HG03045 (cell line): ENCODE data around the gene NLRP5.
"Not testable (repeated sequence)": the region's sequence is repeated elsewhere in the genome, so short reads cannot be mapped to it uniquely, and the experiment has no call there.

Experiments used
- ATAC-seq: cut with Tn5 transposase; IDR thresholded peaks from one replicate; pipeline ENCODE4 v1.9.1; 2021; ENCODE audit warnings: mild to moderate bottlenecking, moderate library complexity; ENCODE audit not compliant: unreplicated experiment

NLRP5 gene

DNA sequence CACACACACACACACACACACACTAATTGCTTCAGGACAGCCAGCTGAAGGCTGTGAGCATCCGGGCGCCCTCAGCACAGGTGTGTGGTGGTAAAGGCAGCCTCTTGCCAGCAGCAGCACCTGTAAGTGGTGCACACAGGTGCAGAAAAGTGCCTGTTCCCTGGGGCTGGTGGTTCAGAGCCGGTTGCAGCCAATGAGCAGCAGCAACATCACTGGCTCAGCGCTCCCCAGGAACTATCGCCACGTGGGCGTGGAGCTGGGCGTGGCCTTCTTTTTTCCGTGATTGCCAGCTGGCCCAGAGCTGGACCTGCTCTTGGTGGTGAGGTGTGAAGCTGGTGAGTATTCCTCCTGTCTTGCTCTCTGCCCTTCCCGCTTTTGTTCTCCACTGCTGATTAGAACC, at the start of gene NLRP5:
Gene NLRP5 (plus strand): TSS at position 289 of the 400 bp plus-strand sequence.
- ATAC-seq = no peak

GRCh38 chr19:55939206-55939605, 47.4 kb upstream of the NLRP5 start:
- no peak for ATAC-seq

- no peak for ATAC-seq
These were observed 46.3 kb upstream of the NLRP5 start for GRCh38 chr19:55940306-55940705.

DNA sequence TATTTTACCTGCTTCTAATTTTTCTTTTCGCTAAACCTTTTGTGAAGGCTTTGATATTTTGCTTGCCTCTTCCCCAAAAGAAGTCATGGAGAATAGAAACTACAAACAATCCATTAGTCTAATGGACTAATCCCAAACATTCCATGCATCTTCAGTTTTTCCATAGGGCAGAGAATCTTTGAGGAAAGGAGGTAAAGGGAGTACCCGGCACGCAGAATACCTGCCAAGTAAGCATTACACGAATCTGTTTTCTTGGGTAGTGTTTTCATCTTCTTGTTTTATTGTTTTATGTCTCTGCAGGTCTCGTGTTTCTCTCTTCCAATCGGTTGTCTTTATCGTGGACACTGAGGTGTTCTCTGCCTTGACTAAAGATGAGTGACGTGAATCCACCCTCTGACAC, 39.0 kb upstream of the NLRP5 start, which contains the start of gene NLRP8:
Gene NLRP8 (plus strand): TSS at position 301 of the 400 bp plus-strand sequence.
- no peak for ATAC-seq

DNA sequence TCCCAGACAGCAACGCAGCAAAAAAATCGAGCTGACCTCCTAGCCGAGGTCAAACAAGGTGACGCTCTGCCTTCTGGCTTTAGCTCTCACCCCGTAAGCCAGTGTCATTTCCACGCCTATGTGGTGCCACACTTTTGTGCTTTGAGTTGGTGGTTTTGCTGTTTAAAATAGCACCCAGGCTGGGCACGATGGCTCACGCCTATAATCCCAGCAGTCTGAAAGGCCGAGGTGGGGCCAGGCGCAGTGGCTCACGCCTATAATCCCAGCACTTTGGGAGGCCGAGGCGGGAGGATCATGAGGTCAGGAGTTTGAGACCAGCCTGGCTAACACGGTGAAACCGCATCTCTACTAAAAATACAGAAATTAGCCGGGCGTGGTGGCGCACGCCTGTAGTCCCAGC, 36.0 kb upstream of the NLRP5 start:
- not testable (repeated sequence) for ATAC-seq

DNA sequence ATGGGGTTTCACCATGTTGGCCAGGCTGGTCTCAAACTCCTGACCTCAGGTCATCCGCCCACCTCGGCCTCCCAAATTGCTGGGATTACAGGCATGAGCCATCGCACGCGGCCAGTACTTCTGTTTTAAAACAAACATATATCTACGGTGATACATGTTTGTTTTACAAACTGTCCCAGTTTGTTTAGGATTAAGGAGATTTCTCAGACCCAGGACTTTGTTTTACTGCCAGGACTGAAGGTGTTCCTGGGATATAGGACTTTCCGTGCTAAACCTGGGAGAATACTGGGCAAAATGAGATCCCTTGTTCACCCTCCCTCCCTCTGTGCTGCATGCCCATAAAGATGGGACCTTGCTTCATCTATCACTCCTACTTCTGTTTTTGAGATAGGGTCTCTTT, 30.1 kb upstream of the NLRP5 start:
- ATAC-seq = no peak

DNA sequence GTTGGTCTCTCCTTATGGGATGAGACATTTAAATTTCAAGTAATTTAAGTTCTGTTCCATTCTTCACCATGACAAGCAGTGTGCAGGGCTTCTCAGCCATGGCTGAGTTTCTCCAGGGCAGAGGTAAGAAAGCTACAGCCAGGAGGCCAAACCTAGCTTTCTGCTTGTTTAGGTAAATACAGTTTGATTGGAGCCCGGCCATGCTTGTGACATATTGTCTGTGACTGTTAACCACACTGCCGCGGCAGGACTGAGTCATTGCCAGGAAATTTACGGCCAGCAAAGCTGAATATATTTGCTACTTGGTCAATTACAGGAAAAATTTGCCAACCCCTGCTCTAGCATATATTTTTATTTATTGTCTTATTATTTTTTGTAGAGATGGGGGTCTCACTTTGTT, 28.2 kb upstream of the NLRP5 start:
- no peak for ATAC-seq

GRCh38 chr19:55959996-55960675, 26.4 kb upstream of the NLRP5 start:
- no peak for ATAC-seq

- no peak for ATAC-seq
These were observed 24.4 kb upstream of the NLRP5 start for GRCh38 chr19:55962186-55962585.

- no peak for ATAC-seq
These were observed 12.6 kb upstream of the NLRP5 start for GRCh38 chr19:55973982-55974381.

DNA sequence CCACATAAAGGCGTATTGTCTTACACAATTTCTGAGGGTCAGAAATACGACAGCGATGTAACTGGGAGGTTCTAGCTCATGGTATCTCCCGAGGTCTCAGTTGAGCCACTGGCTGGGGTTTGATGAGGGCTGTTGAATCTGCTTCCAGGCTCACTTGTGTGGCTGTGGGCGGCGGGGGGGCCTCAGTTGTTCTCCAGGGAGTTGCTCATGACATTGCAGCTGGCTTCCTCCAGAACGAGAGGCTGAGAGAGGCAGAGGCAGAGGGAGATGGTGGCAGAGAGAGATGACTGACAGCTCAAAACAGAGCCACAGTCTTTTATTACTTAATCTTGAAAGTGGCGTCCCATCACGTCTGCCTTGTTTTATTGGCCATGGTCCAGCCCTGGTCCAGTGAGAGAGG, 6.2 kb upstream of the NLRP5 start:
- ATAC-seq = no peak

DNA sequence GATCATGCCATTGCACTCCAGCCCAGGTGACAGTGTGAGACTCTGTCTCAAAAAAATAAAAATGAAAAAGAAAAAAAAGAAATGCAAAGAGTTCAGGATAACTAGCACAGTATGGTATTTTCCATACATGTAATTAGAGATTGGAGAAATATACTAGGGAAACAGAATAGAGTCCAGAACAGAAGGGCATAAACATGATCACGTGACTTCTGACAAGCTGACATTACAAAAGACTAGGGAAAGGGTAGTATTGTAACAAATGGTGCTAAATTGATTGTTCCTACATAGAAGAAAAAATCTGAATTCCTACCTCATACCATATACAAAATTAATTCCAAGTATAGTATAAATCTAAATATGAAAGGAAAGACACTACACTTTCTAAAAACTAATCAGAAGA, 1.3 kb upstream of the NLRP5 start:
- no peak for ATAC-seq

DNA sequence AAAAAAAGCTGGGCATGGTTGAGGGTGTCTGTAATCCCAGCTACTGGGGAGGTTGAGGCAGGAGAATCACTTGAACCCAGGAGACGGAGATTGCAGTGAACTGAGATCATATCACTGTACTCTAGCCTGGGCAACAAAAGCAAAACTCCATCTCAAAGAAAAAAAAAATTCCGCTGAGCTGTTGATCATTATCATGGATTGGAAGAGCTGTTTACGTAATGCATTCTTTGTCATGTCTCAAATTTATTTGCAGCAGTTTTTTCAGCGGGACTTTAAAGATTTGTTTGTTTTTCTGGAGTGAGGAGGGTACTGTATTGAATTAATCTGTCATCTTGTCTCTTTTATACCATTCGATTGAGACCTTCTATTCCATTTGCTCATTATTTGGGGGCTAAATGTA, 4.3 kb downstream of the NLRP5 start:
- no peak for ATAC-seq

DNA sequence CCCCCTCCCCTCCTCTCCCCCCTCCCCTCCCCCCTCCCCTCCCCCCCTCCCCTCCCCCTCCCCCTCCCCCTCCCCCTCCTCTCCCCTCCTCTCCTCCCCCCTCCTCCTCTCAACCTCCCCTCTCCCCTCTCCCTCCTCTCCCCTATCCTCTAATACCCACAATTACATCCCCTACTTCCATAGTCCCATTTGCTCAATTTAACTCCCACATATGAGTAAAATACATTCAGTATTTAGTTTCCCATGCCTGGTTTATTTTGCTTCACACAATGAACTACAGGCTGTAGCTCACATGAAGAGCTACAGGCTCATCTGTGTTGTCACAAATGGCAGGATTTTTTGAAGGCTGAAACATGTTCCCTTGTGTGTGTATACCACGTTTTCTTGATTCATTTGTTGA, 6.9 kb downstream of the NLRP5 start:
- no peak for ATAC-seq

GRCh38 chr19:56014765-56015164, 28.2 kb downstream of the NLRP5 start:
- ATAC-seq = no peak

- ATAC-seq = no peak
These were observed 29.2 kb downstream of the NLRP5 start for GRCh38 chr19:56015756-56016155.

- ATAC-seq = not testable (repeated sequence)
These were observed 32.8 kb downstream of the NLRP5 start for GRCh38 chr19:56019325-56019724.

GRCh38 chr19:56020355-56020975, 33.9 kb downstream of the NLRP5 start:
- not testable (repeated sequence) for ATAC-seq

DNA sequence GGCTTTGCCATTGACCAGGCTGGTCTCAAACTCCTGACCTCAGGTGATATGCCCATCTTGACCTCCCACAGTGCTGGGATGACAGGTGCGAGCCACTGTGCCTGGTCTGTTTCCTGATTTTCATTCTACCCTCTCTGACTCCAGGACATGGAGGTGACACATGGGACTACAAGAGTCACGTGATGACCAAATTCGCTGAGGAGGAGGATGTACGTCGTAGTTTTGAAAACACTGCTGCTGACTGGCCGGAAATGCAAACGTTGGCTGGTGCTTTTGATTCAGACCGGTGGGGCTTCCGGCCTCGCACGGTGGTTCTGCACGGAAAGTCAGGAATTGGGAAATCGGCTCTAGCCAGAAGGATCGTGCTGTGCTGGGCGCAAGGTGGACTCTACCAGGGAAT, 40.2 kb downstream of the NLRP5 start:
- ATAC-seq = no peak

- no peak for ATAC-seq
These were observed 67.0 kb downstream of the NLRP5 start for GRCh38 chr19:56053596-56053995.

DNA sequence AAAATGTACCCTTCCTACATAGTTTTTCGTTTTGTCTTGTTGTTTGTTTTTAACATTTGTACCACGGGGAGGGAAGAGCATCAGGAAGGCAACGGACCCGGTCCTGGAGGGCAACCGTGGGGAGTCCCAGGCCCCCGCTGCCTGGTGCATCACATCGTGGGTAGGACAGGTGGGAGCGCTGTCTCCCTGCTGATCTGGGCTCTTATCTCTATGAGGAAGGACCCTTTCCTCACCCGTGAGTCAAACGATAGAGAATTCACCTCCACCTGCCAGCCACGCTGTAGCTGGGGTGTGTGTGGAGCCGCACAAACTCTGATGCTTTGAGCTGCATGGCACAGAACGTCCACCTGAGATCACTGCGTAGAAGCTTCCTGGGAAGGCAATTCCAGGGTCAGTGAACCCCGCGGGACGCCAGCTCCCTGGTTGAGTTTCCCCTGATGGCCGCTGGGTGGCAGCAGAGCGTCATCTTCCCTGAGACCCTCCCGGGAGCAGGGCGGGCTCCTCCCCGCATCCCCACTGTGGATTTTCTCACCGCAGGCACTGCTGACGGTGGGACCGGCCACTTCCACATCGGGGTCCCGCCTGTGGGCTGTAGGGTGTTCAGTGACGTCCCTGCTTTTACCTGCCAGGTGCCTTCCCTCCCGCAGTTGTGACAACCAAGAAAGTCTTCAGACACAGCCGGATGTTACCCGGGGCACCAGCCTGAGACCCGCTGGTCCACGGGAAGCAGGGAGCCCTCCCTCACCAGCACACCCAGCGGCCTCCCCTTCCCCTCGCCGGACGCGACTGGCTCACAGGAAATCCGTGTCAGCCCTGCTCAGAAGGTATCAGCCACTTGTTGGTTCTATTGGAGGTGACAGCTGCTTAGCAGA, 79.8 kb downstream of the NLRP5 start:
- no peak for ATAC-seq

- ATAC-seq = no peak
These were observed 83.1 kb downstream of the NLRP5 start for GRCh38 chr19:56069642-56070041.
